ENCODE measurements around the gene GDPD2.

DNA sequence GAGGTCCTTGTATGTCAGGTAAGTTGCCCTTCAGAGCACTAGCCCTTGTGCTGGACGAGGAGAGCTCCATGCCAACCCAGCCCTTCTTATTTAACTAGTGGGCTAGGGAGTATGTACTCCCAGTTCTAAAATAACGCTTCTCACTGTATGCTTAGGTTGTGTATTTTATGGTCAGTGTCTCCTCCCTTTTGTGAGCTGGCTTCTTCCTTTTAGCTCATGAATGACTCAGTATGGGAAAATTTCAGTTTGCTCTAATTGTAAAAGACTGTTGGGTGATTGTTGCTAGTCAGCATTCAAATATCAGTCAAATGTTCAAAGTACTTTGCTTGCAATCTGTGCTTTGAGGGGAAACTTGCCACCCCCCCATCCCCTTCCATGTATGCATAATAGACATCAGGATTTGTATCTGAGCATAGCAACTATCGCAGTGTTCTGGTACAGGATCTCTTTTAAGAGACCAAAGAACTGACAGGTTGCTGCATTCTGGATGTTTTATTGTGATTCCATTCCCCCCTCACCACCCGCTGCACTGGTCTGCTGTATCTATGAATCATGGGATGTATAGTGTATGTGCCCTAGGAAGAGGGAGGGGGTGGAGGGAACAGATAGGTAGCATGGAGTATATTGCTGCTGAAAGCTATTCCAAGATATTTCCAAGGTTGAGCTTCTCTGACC, 56.3 kb downstream of the GDPD2 start:
- TF ChIP-seq, protein P1, sequence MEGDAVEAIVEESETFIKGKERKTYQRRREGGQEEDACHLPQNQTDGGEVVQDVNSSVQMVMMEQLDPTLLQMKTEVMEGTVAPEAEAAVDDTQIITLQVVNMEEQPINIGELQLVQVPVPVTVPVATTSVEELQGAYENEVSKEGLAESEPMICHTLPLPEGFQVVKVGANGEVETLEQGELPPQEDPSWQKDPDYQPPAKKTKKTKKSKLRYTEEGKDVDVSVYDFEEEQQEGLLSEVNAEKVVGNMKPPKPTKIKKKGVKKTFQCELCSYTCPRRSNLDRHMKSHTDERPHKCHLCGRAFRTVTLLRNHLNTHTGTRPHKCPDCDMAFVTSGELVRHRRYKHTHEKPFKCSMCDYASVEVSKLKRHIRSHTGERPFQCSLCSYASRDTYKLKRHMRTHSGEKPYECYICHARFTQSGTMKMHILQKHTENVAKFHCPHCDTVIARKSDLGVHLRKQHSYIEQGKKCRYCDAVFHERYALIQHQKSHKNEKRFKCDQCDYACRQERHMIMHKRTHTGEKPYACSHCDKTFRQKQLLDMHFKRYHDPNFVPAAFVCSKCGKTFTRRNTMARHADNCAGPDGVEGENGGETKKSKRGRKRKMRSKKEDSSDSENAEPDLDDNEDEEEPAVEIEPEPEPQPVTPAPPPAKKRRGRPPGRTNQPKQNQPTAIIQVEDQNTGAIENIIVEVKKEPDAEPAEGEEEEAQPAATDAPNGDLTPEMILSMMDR (IDR thresholded peaks at IDR 0.05; ENCODE audit: low read length): no peak
- no peak for TF ChIP-seq EZH2phosphoT487 (IDR thresholded peaks at IDR 0.05; ENCODE audit: low read length)

All from MM.1S (cell line).